ENCODE data around the gene FEM1A. TPM values are rescaled to one million over a fixed set of nuclear protein-coding genes. Genes with fewer than 3 reads are reported as not detected.
A peak's percentile ranks its signal among the peaks of the same experiment; 100 is the strongest.

Gene FEM1A
- total RNA-seq, 2 donors from 2014 or later = 30.5 to 51.3 TPM

DNA sequence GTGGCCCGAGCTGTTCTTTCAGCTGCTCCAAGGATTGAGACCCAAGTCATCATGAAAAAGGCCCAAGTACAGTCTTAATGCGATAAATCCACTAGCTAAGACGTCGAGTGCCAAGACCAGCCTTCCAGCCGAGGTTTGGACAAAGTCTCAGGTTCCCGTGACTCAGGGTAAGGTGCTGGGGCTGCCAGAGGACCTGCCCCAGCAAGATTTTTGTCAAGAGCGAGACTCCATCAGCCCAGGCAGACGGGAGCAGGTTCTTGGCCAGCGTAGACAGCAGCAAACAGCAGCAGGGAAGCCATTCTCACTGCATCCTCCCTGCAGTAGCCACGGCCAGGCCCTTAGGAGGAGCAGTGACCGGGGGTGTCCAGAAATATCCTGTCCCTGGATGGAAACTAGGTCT lies 3.4 kb downstream of the FEM1A start:
- H3K4me3 ChIP-seq = no peak overlapping the region

DNA sequence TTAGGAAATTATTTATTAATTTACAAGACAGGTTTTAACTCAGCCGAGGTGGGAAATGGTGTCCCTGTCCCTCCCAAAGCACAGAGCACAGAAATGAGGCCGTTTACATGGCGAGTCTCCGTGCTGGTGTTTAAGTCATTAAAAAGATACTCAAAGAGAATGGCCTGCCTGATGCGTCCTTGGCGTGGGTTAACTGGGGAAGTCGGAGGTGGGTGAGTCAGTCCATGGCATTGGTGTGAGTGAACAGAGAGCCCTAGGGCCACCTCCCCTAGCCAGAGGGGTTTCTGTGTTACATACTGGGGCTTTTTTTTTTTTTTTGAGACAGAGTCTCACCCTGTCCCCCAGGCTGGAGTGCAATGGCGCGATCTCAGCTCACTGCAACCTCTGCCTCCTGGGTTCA lies 3.9 kb downstream of the FEM1A start:
- no peak overlapping the region for H3K4me3 ChIP-seq
- TF ChIP-seq, protein P1, sequence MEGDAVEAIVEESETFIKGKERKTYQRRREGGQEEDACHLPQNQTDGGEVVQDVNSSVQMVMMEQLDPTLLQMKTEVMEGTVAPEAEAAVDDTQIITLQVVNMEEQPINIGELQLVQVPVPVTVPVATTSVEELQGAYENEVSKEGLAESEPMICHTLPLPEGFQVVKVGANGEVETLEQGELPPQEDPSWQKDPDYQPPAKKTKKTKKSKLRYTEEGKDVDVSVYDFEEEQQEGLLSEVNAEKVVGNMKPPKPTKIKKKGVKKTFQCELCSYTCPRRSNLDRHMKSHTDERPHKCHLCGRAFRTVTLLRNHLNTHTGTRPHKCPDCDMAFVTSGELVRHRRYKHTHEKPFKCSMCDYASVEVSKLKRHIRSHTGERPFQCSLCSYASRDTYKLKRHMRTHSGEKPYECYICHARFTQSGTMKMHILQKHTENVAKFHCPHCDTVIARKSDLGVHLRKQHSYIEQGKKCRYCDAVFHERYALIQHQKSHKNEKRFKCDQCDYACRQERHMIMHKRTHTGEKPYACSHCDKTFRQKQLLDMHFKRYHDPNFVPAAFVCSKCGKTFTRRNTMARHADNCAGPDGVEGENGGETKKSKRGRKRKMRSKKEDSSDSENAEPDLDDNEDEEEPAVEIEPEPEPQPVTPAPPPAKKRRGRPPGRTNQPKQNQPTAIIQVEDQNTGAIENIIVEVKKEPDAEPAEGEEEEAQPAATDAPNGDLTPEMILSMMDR (IDR thresholded peaks at IDR 0.05) = no peak
- H3K27me3 ChIP-seq = no peaks in the 10 kb centered on the region
- H3K36me3 ChIP-seq = peaks cover 39% of the 10 kb centered on the region
- no peaks in the 10 kb centered on the region for H3K9me3 ChIP-seq
- no peak for DNase-seq (ENCODE audit: low spot score)
- peak overlapping the region; percentile 35 for H3K27ac ChIP-seq
- peaks cover 0 to 51% of the 10 kb centered on the region in 2 donors for H3K4me1 ChIP-seq

More for the DNA sequence above, 3.4 kb downstream of the FEM1A start:
- no peak for DNase-seq (ENCODE audit: low spot score)
- no peaks in the 10 kb centered on the region for H3K27me3 ChIP-seq
- peak overlapping the region; percentile 35 for H3K27ac ChIP-seq
- peaks cover 39% of the 10 kb centered on the region for H3K36me3 ChIP-seq
- TF ChIP-seq, protein P1 (IDR thresholded peaks at IDR 0.05) = no peak
- H3K4me1 ChIP-seq = peaks cover 0 to 48% of the 10 kb centered on the region in 2 donors
- H3K9me3 ChIP-seq = no peaks in the 10 kb centered on the region

GRCh38 chr19:4800591-4801081 lies 9.1 kb downstream of the FEM1A start:
- H3K4me1 ChIP-seq = peaks cover 0 to 38% of the 10 kb centered on the region in 2 donors
- TF ChIP-seq, protein P1 (IDR thresholded peaks at IDR 0.05) = no peak
- H3K4me3 ChIP-seq = no peak overlapping the region
- peaks cover 13% of the 10 kb centered on the region for H3K36me3 ChIP-seq
- H3K27ac ChIP-seq = peak overlapping the region; percentile 76 to 80
- DNase-seq (ENCODE audit: low spot score) = no peak
- no peaks in the 10 kb centered on the region for H3K27me3 ChIP-seq
- H3K9me3 ChIP-seq = no peaks in the 10 kb centered on the region

GRCh38 chr19:4801085-4801619 lies 9.6 kb downstream of the FEM1A start:
- Histone ChIP-seq H3K27ac (peak overlapping the region; percentile 76 to 80), H3K4me3 (no peak overlapping the region)
- no peak for DNase-seq (ENCODE audit: low spot score)

GRCh38 chr19:4802711-4803110 lies 11.2 kb downstream of the FEM1A start:
- H3K27ac ChIP-seq = peak overlapping the region; percentile 47 to 59
- TF ChIP-seq, protein P1 (IDR thresholded peaks at IDR 0.05) = no peak
- H3K36me3 ChIP-seq = no peaks in the 10 kb centered on the region
- no peaks in the 10 kb centered on the region for H3K9me3 ChIP-seq
- DNase-seq (ENCODE audit: low spot score) = no peak
- H3K4me1 ChIP-seq = peaks cover 0 to 28% of the 10 kb centered on the region in 2 donors
- no peaks in the 10 kb centered on the region for H3K27me3 ChIP-seq
- H3K4me3 ChIP-seq = no peak overlapping the region

More at GRCh38 chr19:4801085-4801619, 9.6 kb downstream of the FEM1A start:
- TF ChIP-seq, protein P1 (IDR thresholded peaks at IDR 0.05) = no peak
- no peaks in the 10 kb centered on the region for H3K9me3 ChIP-seq
- H3K4me1 ChIP-seq = peaks cover 0 to 35% of the 10 kb centered on the region in 2 donors
- peaks cover 7% of the 10 kb centered on the region for H3K36me3 ChIP-seq
- no peaks in the 10 kb centered on the region for H3K27me3 ChIP-seq
